Frontal cortex (tissue), 4 donors: ENCODE data around the gene METTL25B. TPM values are rescaled to one million over a fixed set of nuclear protein-coding genes. Genes with fewer than 3 reads are reported as not detected.
"Not testable (repeated sequence)": the region's sequence is repeated elsewhere in the genome, so short reads cannot be mapped to it uniquely, and the experiment has no call there.

Experiments used
- DNase-seq, 2 donors: peaks; one replicate each; pipeline ENCODE4 v3.0.0; 2012; ENCODE audit warnings: low spot score in 2 of 2
- FAIRE-seq: peaks from 2 replicates; lab custom pipeline; 2012; peaks lifted over from hg19 to GRCh38; lab: Jason Lieb, UNC
- total RNA-seq: library from RNA; depleted of rRNA; stranded (reverse); fragments of >200 nt; gene quantifications from one replicate; pipeline ENCODE4 v1.2.3, GENCODE V29; 2014
- donor health status: control.
- donor health status: control.
- donor health status: control.

Gene METTL25B
- total RNA-seq, 1 donor from 2014 or later, result 5.7 TPM

DNA sequence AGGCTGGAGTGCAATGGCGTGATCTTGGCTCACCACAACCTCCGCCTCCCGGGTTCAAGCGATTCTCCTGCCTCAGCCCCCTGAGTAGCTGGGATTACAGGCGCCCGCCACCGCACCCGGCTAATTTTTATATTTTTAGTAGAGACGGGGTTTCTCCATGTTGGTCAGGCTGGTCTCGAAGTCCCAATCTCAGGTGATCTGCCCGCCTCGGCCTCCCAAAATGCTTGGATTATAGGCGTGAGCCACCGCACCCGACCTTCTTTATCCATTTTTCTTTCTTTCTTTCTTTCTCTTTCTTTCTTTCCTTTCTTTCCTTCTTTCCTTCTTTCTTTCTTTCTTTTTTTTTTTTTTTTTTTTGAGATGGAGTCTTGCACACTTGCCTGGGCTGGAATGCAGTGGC lies 36.9 kb downstream of the METTL25B start:
- not testable (repeated sequence) for DNase-seq, FAIRE-seq

DNA sequence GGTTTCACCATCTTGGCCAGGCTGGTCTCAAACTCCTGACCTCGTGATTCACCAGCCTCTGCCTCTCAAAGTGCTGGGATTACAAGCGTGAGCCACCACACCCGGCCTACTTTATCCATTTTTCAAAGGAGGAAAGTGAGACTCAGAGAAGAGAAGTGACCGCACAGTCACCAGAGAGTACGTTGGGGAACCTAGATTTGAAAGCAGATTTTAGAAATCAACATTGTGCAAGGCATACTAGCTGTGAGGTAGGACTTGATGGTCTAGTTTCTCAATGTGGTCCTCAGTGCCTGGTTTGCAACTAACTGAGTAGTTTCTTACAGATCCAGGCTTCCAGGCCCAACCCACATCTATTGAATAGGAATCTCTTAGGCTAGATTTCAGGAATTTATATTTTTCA lies 37.4 kb downstream of the METTL25B start:
- DNase-seq (no peak), FAIRE-seq (no peak)

DNA sequence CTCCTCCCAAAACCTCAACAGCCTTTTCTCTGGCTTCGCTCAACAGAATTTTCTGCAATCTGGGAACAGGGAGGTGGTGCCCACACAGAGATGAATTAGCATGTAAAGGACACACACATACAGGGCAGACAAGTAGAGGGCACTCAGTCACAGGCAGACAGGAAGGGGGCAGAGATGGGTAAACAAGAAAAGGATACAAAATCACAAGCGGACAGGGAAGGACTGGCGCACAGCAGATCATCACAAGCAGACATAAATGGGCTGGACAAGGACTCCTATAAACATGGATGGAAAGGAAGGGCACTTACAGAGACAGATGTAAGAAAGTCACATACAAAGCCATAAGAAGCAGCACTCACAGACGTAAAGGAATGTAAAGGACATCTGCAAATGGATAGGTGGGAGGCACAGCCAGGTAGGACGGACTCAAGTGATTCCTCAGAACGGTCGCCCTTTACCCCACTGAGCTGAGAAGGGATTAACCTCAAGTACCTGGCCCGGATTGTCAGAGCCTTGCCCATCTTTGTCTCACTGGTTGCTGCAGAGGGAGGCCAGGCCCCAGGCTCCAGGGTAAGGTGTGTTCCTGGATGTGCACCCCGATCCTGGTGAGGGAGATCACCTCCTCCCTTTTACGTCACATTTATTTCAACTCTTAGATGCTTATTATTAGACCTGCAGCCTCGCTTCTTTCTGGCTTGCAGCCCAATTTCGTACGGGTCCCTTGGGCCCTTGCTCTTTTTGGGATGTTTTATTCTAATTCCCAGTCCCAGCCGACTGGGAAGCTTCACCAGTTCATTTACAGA lies 38.2 kb downstream of the METTL25B start:
- FAIRE-seq (no peak), DNase-seq (no peak)

DNA sequence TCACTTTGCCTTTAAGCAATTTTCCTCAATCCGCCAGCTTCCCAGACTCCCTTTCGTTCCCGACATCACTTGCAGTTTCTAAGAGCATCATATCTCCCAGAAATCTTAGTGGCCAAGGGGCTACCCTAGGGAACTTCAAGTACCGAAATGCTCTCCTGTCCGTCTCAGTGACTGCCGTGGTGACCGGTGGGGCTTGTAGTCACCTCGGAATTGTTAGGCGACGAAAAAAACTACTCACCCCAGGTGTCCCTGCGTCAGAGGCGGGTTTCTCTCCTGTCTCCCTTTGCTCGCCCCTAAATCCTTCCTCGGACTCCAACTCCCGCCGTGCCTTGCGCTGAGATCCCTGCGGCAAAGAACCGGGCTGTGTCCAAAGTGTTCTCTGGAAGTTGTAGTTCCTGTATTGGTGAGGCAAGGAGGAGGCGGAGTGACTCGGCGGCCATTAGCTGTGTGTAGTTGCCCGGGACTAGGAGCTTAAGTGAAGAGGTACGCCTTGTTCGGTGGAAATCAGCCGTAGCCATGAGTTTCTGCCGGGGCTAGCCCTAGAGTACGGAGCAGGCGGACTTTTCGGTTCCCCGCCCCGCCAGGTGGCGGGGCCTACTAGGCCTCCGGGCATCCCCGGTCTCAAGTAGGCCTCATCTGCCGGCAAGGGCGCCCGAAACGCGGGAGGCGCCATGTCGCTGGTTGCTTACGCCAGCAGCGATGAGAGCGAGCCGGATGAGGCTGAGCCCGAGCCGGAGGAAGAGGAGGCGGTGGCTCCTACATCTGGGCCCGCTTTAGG lies 39.0 kb downstream of the METTL25B start, which contains the start of gene PRCC:
PRCC (plus strand) TSS at position 435 of the 778 bp plus-strand sequence; CDS start at position 672, 237 bp downstream.
- DNase-seq (peak; percentile 85 to 88), FAIRE-seq (peak; percentile 94)

DNA sequence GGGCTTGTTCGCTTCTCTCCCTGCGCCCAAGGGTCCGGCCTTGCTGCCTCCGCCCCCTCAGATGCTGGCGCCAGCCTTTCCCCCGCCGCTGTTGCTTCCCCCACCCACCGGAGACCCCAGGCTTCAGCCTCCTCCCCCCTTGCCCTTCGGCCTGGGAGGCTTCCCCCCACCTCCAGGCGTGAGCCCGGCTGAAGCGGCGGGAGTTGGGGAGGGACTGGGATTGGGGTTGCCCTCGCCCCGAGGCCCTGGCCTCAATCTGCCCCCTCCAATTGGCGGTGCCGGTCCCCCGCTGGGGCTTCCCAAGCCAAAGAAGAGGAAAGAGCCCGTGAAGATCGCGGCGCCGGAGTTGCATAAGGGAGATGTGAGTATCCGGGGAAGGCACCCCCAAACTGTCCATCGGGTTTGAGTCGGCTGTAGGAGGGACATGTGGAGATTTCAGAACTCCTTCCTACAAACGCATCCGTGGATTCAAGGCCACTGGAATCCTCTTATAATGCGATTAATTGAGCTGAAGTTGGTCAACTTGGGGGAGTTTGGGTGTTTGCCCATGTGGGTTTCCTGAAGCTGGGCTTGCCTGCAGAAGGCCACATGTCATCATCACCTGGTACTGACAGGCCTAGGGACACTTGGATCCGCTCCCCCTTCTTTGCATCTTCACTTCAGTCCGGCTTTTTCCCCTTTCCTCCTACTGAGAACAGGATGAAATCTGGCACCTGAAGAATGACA lies 39.8 kb downstream of the METTL25B start:
- DNase-seq (no peak), FAIRE-seq (no peak)

DNA sequence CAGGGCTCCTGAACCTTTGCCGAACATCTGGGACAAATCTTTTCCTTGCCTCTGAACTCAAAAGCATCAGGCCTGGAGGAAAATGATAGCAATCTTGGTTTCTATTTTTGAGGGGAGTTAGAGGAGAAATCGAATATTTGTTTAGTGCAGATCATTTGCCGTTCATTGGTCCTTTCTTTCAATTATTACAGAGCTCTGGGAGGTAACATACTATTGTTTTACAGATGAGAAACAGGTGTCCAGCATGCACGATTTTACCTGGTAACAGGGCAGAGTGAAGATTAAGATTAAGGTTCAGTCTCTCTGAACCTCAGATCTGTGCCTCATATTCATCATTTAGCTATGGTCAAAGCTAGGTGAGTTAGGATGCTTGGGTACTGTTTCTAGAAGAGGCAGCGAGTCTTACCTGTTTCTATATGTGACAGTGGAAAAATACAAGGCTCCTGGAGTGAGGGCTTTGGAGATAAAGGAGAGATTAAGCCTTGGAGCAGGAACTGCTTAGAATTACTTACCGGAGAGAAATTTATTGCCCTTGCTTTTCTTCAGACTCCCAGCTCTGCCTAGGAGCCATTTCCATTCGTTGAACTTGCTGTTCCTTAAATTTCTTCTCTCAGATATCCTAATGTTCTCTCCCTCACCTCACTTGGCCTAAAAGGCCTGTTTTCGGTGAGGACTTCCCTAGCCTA lies 40.5 kb downstream of the METTL25B start:
- no peak for FAIRE-seq
- no peak for DNase-seq

DNA sequence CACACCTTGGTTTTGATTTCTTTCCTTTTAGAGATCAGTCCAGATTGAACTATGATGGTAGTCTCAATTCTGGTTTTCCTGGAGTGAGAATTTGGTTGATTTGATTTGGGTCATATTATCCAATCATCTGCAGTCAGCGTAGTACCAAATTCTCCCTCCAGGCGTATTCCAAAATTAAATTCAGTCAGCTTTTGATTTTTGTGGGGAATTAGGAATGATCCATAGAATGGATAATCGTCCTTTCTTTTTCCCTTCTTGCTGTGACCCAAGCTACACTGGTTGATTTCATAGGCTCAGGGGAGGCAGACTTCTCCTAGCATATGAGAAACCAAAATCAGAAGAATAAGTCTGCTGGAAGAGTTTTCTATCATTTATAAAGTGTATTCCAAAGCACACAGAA lies 44.0 kb downstream of the METTL25B start:
- FAIRE-seq (no peak), DNase-seq (no peak)

DNA sequence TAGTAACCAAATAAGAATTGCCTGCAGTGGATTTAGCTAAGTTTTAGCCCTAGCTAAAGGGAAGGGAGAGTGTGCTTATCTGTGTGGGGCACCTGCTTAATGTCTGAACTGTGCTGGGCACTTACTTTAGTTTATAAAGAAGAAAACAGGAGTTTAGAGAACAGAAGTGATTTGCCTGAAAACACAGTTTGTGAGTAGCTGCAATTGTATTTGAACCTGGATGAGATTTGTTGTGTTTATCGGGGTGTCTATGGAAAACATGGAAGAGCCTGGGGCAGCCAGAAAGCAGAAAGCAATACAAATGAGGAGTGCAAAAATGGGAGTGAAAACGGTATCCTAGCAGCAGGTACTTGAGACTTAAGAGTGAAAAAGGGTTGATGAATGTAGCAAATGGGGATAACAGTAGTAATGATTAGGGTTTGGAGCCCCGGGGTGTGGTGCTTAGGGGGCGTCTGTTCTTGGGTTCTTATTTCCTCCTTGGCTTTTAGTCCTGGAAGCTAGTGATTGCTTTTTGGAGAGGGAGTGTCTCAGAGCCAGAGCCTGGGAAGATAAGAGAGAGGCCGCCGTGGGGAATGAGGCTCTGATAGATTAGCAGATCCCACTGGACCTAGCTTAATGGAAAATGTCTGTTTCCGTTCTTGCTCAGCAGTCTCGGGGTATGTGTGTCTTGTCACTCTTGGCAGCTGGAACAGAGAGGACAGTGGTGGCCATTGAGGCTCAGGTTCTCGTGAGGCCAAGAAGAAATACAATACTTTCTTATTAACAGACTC lies 44.6 kb downstream of the METTL25B start:
- FAIRE-seq (no peak), DNase-seq (no peak)

DNA sequence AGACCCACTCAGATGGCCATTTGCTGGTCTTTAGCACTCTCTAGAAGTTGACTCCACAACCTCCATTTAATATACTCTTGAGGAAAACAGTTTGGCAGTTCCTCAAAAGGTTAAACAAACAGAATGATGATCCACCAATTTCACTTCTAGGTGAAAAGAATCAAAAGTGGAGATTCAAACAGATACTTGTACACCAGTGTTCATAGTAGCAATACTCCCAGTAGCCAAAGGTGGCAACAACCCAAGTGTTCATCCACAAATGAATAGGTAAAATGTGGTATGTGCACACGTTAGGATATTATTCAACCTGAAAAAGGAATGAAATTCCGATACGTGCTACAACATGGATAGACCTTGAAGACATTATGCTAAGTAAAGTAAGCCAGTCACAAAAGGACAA lies 45.3 kb downstream of the METTL25B start:
- DNase-seq (no peak), FAIRE-seq (no peak)

DNA sequence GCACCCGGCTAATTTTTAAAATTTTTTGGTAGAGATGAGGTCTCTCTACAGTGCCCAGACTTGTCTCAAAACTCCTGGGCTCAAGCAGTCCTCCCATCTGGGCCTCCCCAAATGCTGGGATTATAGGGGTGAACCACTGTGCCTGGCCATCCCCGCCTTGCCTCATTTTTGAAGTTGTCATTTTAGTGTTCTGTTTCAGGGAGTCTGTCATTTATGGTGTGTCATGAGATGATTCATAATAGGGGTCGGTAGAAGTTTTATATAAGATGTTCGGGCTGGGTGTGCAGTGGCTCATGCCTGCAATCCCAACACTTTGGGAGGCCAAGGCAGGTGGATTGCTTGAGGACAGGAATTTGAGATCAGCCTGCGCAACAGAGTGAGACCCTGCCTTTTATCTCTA lies 47.5 kb downstream of the METTL25B start:
- FAIRE-seq (no peak), DNase-seq (no peak)

DNA sequence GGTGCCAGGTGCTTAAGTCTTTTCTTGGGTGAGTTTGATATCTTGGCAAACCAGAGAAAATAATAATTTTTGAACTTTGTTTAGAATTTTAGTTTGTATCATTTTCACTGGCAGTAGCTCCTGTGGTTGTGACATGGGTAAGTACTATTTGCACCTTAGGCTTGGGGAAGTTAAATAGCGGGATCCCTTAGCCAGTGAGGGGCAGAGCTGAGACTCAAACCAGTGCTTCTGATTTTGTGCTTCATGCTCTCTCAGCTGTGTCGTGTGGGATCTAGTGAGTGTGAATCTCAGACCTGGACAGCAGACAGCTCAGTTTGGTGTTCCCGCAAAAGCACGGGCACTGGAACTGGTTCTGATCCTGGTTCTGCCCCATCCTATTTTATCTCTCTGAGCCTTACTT lies 48.7 kb downstream of the METTL25B start:
- FAIRE-seq (no peak), DNase-seq (no peak)

DNA sequence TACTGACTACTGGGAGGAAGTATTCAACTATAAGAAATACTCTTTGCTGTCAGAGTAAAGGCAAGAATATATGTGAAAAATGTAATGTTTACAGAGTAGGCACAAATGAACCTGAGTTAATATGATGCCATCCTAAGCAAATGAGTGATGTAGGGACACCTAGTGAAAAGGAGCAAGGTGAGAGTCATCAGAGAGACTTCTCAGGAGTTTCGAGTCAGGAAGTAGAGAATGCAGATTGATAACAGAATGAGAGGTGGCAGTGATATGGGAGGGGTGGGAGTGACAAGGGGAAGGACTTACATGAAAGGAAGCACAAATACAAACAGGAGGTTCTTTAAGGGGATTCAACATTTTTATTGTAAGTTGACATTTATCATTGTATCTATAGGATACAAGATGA lies 49.3 kb downstream of the METTL25B start:
- DNase-seq (no peak), FAIRE-seq (no peak)

DNA sequence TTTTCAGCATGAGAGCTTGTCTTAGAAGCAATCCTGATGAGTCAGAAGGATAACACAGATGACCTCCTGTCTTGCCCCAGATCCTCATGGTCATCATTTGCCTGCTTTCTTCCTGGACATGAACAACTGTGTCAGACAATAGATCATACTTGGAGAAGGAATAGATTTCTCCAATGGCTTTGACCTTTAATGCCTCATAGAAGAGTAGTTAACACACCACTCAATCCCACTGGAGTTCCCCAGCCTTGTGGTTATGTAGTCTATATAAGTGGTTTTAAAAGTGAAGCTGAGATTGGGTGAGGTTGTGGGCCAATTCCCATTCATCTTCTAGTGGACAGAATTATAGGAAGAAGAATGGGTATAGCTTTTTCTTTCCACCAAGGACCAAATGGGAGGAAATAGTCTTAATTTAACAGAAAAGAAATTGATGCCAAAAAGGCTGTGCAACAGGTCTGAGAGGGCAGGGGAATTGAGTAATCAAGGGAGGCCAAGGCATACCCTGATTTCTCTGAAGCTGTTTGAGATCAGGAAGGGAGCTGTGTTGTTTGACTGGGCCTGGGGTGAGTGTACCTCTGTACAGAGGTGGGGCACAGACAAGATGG lies 53.4 kb downstream of the METTL25B start:
- DNase-seq (no peak), FAIRE-seq (no peak)

DNA sequence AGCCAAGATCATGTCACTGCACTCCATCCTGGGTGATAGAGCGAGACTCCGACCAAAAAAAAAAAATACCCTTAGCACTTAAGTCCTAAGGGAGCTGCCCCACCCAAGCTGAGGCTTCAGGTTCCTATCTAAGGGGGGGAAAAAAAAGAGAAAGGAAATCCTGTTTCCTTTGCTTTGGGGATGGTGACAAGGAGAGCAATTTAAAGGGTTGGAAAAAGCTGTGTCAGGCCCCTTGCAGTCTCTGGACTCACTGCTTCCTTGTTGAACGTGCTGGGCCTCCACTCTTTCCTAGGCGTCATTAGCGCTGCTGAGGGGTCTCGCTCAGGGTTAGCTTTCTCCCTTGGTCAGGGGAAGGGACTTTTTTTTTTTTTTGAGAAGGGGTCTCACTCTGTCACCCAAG lies 57.2 kb downstream of the METTL25B start:
- DNase-seq (no peak), FAIRE-seq (no peak)

Other genes with a start within 250 kb of the METTL25B start
- 4.9 TPM for gene MEF2D, start 227.7 kb upstream of the METTL25B start, total RNA-seq
- gene IQGAP3, start 155.9 kb upstream of the METTL25B start, total RNA-seq, result 1.2 TPM
- gene TTC24, start 148.7 kb upstream of the METTL25B start, total RNA-seq, result not detected
- 34.6 TPM for gene NAXE, start 136.7 kb upstream of the METTL25B start, total RNA-seq
- 5.7 TPM for gene GPATCH4, start 127.0 kb upstream of the METTL25B start, total RNA-seq
- gene HAPLN2, start 109.1 kb upstream of the METTL25B start, total RNA-seq, result 0.41 TPM
- 52.2 TPM for gene BCAN, start 86.4 kb upstream of the METTL25B start, total RNA-seq
- gene NES, start 51.1 kb upstream of the METTL25B start, total RNA-seq, result 43.2 TPM
- gene CRABP2, start 22.9 kb upstream of the METTL25B start, total RNA-seq, result 7.7 TPM
- 7.3 TPM for gene ISG20L2, start 297 bp downstream of the METTL25B start, total RNA-seq
- 14.7 TPM for gene MRPL24, start 12.6 kb downstream of the METTL25B start, total RNA-seq
- gene HDGF, start 23.2 kb downstream of the METTL25B start, total RNA-seq, result 63.6 TPM
- gene PRCC, start 39.1 kb downstream of the METTL25B start, total RNA-seq, result 14.3 TPM
- 0.41 TPM for gene SH2D2A, start 88.4 kb downstream of the METTL25B start, total RNA-seq
- gene INSRR, start 130.6 kb downstream of the METTL25B start, total RNA-seq, result under 0.01 TPM
- 0.41 TPM for gene NTRK1, start 132.4 kb downstream of the METTL25B start, total RNA-seq
- 0.41 TPM for gene PEAR1, start 165.2 kb downstream of the METTL25B start, total RNA-seq
- gene LRRC71, start 192.2 kb downstream of the METTL25B start, total RNA-seq, result not detected